T-cell (primary cell): ENCODE measurements around the gene ASPDH. TPM values are rescaled to one million over a fixed set of nuclear protein-coding genes. Genes with fewer than 3 reads are reported as not detected.

ENCODE experiments used
- ATAC-seq, 4 experiments: fragments of 200-7000 bp in 3 of 4; fragments of 150-1000 bp in 1 of 4; cut with Tn5 transposase; replicated peaks in 1 of 4; 1 replicate in 3 of 4; 2 replicates in 1 of 4; pipeline ENCODE4 v1.10.0; 2021; ENCODE audit warnings: moderate library complexity in 3 of 4, mild to moderate bottlenecking in 2 of 4, moderate number of reproducible peaks in 1 of 4
- CTCF ChIA-PET, 2 donors: fragments of 300-600 bp; sonication (Branson Sonifier 250); formaldehyde crosslinking; loops; one replicate each; lab custom pipeline; 2022; ENCODE audit warnings: antibody characterized with exemption in 2 of 2; lab: Charles Lee
- POLR2A ChIA-PET, 2 donors: fragments of 300-600 bp; sonication (Branson Sonifier 250); formaldehyde crosslinking; loops; one replicate each; lab custom pipeline; 2022; ENCODE audit warnings: antibody characterized with exemption in 2 of 2; lab: Charles Lee
- DNase-seq, 35 experiments: peaks; one replicate each; pipeline versions ENCODE4 v3.0.0 to v3.0.0-alpha.2; 2013 to 2023
- H3K27ac ChIP-seq: one replicate; pipeline ENCODE4 v1.5.1; 2013; ENCODE audit warnings: low read length
- H3K27me3 ChIP-seq, 2 experiments: replicated peaks in 1 of 2; 1 replicate in 1 of 2; 2 replicates in 1 of 2; pipeline versions ENCODE4 v1.6.1 to v1.7.0; 2013; ENCODE audit warnings: low read length in 1 of 2, mixed read lengths in 1 of 2; ENCODE audit not compliant: control insufficient read depth in 2 of 2, insufficient read depth in 2 of 2; ENCODE audit errors: extremely low read depth in 1 of 2
- H3K36me3 ChIP-seq, 2 donors: 1 replicate in 1 of 2; 2 replicates in 1 of 2; pipeline versions ENCODE4 v1.6.1 to v1.7.0; 2013; ENCODE audit warnings: low read length in 1 of 2; ENCODE audit not compliant: control insufficient read depth in 2 of 2, insufficient read depth in 1 of 2; ENCODE audit errors: extremely low read depth in 1 of 2
- H3K4me1 ChIP-seq, 2 experiments: 1 replicate in 1 of 2; 2 replicates in 1 of 2; pipeline versions ENCODE4 v1.6.1 to v1.7.0; 2013; ENCODE audit warnings: low read length in 2 of 2, mixed read lengths in 1 of 2; ENCODE audit not compliant: insufficient read depth in 2 of 2, control insufficient read depth in 1 of 2; ENCODE audit errors: extremely low read depth in 1 of 2
- H3K4me3 ChIP-seq, 2 donors: 1 replicate in 1 of 2; 2 replicates in 1 of 2; pipeline versions ENCODE4 v1.5.1 to v1.7.0; 2013; ENCODE audit warnings: mild to moderate bottlenecking in 2 of 2, low read length in 1 of 2, moderate library complexity in 1 of 2; ENCODE audit not compliant: control insufficient read depth in 1 of 2; ENCODE audit errors: extremely low read depth in 1 of 2
- H3K9me3 ChIP-seq: 2 replicates; pipeline ENCODE4 v1.7.0; 2013
- H3K27ac Mint-ChIP-seq, 2 donors: one replicate each; pipeline ENCODE4 v1.8.0; 2020 to 2021; ENCODE audit warnings: mild to moderate bottlenecking in 2 of 2, mixed read lengths in 2 of 2
- H3K27me3 Mint-ChIP-seq, 2 donors: one replicate each; pipeline ENCODE4 v1.8.0; 2021 to 2022; ENCODE audit warnings: mixed read lengths in 2 of 2
- H3K36me3 Mint-ChIP-seq: one replicate; pipeline ENCODE4 v1.8.0; 2021; ENCODE audit warnings: mixed read lengths
- H3K4me1 Mint-ChIP-seq, 3 donors: one replicate each; pipeline ENCODE4 v1.8.0; 2020 to 2022; ENCODE audit warnings: mixed read lengths in 3 of 3, mild to moderate bottlenecking in 1 of 3
- H3K4me3 Mint-ChIP-seq, 3 donors: one replicate each; pipeline ENCODE4 v1.8.0; 2020 to 2022; ENCODE audit warnings: mild to moderate bottlenecking in 3 of 3, mixed read lengths in 3 of 3, moderate library complexity in 3 of 3
- H3K9me3 Mint-ChIP-seq, 3 donors: one replicate each; pipeline ENCODE4 v1.8.0; 2020 to 2022; ENCODE audit warnings: mixed read lengths in 3 of 3
- WGBS: methylation state at CpG from one replicate; pipeline ENCODE4 v1.1.5; 2013; ENCODE audit warnings: missing lambda C conversion rate; ENCODE audit not compliant: insufficient coverage; 5-methylcytosine and 5-hydroxymethylcytosine counted together
- total RNA-seq, 35 experiments: library from RNA in 6 of 35; stranded (reverse) in 6 of 35; fragments of 120-200 nt in 1 of 35; gene quantifications; one replicate each; pipeline versions ENCODE4 v1.2.1 to v1.2.4 and lab custom pipeline; 2013 to 2026

The ASPDH gene
- total RNA-seq, 5 donors from 2014 or later (not counting 1 experiment from before 2014, with no cell fraction given), result not detected

DNA sequence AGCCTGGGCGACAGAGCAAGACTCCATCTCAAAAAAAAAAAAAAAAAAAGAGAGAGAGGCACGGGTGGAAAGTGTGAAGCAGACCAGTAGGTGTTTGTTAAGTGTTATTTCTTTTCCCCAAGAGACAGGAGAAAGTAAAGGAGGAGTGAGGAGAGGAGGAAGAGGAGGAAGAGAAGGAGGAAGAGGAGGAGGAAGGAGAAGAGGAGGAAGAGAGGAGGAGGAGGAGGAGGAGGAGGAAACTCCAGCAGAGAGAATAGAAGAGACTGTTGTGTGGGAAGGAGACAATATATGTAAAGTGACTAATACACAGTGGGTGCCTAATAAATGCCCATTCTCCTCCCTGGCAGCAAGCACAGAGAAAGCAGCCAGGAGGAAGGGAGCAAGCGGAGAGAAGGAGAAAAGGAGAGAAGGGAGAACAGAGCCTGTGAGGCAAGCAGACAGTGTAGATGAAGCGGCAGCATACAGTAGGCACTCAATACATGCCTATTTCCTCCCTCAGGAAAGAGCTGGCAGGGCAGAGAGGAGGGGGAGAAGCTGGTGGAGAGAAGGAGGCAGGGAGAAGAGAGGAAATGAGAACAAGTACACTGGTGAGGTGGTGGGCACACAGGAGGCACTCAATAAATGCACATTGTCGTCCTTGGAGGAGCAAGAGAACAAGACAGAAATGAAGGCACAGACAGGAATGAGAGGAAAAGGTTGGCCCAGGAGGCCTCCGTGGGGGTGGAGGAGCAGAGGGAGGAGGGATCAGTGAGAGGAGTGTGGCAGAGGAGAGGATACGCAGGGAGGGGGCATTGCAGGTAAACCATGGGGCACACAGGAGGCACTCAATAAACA lies 19.3 kb downstream of the ASPDH start:
- Mint-ChIP-seq H3K27ac (peak overlapping the region in 1 of 2 donors; percentile 19), H3K9me3 (no peaks in the 10 kb centered on the region), H3K27me3 (no peaks in the 10 kb centered on the region), H3K4me3 (no peak overlapping the region), H3K36me3 (peaks cover 4% of the 10 kb centered on the region), H3K4me1 (peaks cover 21 to 31% (median 26%) of the 10 kb centered on the region in 3 donors)
- Histone ChIP-seq H3K36me3 (no peaks in the 10 kb centered on the region), H3K27me3 (no peaks in the 10 kb centered on the region), H3K4me1 (peaks cover 6 to 18% of the 10 kb centered on the region in 2 experiments), H3K27ac (no peak overlapping the region), H3K9me3 (no peaks in the 10 kb centered on the region), H3K4me3 (no peak overlapping the region)
- ATAC-seq, result no peak
- 50% methylated on average over 3 of the region's 7 CpGs for WGBS
- ChIA-PET CTCF (interaction anchor here in 1 of 2 donors (0.6 kb wide), 1 partner anchor 16 kb away, joined by 3 read pairs; the partner anchor contains the start of gene JOSD2), POLR2A (no interaction called here)
- no peak for DNase-seq

DNA sequence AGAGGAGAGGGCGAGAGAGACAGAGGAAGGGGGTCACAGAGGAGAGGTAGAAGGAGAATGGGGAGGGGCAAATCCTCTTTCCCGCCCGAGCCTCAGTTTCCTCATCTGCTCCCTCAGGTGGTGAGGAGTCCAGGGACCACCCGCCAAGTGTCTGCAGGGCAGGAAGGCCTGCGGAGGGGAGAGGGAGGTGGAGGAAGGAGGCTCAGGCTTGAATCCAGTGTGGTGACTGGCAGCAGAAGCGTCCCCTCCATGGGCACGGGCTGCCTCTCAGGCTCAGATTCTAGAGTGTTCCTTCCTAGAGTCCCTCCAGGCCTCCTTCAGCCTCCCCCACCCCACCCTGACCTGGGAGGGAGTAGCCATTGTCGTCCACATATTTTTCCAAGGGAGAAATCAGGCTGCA lies 20.5 kb downstream of the ASPDH start:
- no peak for DNase-seq
- Mint-ChIP-seq H3K9me3 (no peaks in the 10 kb centered on the region), H3K36me3 (peaks cover 4% of the 10 kb centered on the region), H3K4me3 (no peak overlapping the region), H3K4me1 (peaks cover 23 to 43% (median 34%) of the 10 kb centered on the region in 3 donors), H3K27ac (no peak overlapping the region), H3K27me3 (no peaks in the 10 kb centered on the region)
- POLR2A ChIA-PET, result interaction anchor here in 1 of 2 donors (0.5 kb wide), 1 partner anchor 81 kb away, joined by 3 read pairs; no protein-coding TSS in a partner anchor
- Histone ChIP-seq H3K4me1 (peaks cover 6 to 18% of the 10 kb centered on the region in 2 experiments), H3K9me3 (no peaks in the 10 kb centered on the region), H3K27ac (no peak overlapping the region), H3K27me3 (no peaks in the 10 kb centered on the region), H3K4me3 (no peak overlapping the region), H3K36me3 (no peaks in the 10 kb centered on the region)
- ATAC-seq, result no peak
- CTCF ChIA-PET, result no interaction called here
- 100% methylated on average over 4 of the region's 8 CpGs for WGBS

DNA sequence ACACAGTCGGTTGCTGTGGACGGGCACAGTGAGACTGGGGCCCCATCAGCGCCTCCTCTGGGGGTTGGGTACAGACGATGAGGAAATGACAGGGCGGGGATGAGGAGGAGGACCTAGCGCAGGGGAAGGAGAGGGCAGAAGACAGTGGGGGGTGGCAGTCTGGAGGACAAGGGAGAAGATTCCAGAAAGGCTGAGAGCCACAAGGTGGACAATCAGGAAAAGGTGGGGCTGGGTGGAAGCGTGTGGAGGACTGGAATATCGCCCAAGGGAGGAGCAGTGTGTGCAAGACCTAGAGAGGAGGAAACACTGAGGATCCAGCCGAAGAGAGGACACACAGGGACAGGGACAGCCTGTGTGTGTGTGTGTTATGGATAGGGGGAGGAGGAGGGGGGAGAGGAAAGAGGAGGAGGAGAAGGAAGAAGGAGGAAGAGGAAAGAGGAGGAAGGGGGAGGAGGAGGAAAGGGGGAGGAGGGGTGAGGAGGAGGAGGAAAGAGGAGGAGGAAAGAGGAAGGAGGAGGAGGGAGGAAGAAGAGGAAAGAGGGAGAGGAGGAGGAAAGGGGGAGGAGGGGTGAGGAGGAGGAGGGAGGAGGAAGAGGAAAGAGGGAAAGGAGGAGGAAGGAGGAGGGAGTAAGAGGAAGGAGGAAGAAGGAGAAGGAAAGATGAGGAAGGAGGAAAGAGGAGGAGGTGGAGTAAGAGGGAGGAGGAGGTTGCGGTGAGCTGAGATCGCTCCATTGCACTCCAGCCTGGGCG lies 21.2 kb downstream of the ASPDH start:
- no peaks in the 10 kb centered on the region for H3K9me3 ChIP-seq
- H3K4me1 Mint-ChIP-seq, result peaks cover 23 to 48% (median 36%) of the 10 kb centered on the region in 3 donors
- peak overlapping the region in 1 of 2 donors; percentile 40 for H3K27ac Mint-ChIP-seq
- H3K27ac ChIP-seq, result no peak overlapping the region
- DNase-seq (peak in 10 of 35 experiments; percentile 11 to 35 (median 23)), ATAC-seq (peak; percentile 79 to 91 (median 84))
- H3K4me3 ChIP-seq, result no peak overlapping the region
- no peaks in the 10 kb centered on the region for H3K27me3 ChIP-seq
- no peaks in the 10 kb centered on the region for H3K27me3 Mint-ChIP-seq
- peak overlapping the region in 1 of 3 donors; percentile 61 for H3K4me3 Mint-ChIP-seq
- 8% methylated on average over 9 of the region's 12 CpGs for WGBS
- no peaks in the 10 kb centered on the region for H3K9me3 Mint-ChIP-seq
- no peaks in the 10 kb centered on the region for H3K36me3 ChIP-seq
- ChIA-PET CTCF (no interaction called here), POLR2A (no interaction called here)
- H3K36me3 Mint-ChIP-seq, result peaks cover 4% of the 10 kb centered on the region
- peaks cover 6 to 20% of the 10 kb centered on the region in 2 experiments for H3K4me1 ChIP-seq

DNA sequence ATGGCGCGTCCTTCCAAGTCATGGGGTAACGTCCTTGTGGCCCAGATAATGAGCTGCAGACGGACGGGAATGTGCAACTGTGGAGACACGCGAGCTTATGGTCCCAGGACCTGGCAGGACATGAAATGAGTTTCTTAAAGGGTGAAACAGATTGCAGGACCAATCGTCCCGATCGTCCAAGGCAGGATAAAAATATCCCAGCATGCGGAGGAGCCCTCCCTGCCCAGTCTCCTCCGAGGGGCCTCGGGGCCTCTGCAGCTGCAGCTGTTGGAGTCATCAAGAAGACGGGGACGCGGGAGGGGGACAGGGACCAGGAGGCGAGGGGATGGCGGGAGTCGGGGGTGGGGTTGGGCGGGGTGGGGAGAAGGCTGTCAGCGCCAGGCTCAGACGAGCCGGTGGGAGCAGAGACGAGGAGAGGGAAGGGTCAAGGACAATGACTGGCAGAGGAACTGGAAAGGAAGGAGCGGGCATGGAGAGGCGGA lies 22.7 kb downstream of the ASPDH start:
- 80% methylated on average over 17 of the region's 26 CpGs for WGBS
- H3K9me3 Mint-ChIP-seq, result no peaks in the 10 kb centered on the region
- POLR2A ChIA-PET, result no interaction called here

DNA sequence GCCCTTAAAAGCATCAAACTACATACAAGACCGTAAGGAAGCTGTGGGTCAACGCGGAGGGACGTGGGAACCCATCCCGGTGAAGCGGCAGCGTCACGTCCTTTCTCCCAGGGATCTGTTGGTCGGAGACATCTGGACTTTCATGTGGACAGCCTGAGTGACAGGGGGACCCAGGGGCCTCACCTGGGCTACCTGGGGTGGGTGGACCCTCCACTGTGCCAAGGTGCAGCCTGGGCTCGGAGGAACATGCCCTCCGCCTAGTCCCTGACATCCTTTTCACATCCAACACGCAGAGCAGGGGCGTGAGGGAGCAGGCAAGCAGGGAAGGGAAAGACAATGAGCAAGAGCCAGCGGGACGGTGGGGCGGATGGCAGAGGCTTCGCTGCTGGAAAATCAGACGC lies 23.3 kb downstream of the ASPDH start:
- Mint-ChIP-seq H3K27ac (no peak overlapping the region), H3K27me3 (no peaks in the 10 kb centered on the region), H3K4me1 (peaks cover 23 to 59% (median 39%) of the 10 kb centered on the region in 3 donors), H3K9me3 (no peaks in the 10 kb centered on the region), H3K36me3 (peaks cover 7% of the 10 kb centered on the region), H3K4me3 (peak overlapping the region in 1 of 3 donors; percentile 44)
- no peak for DNase-seq
- H3K36me3 ChIP-seq, result no peaks in the 10 kb centered on the region
- no peaks in the 10 kb centered on the region for H3K9me3 ChIP-seq
- ChIA-PET POLR2A (no interaction called here), CTCF (no interaction called here)
- H3K27ac ChIP-seq, result no peak overlapping the region
- 95% methylated on average over 10 of the region's 18 CpGs for WGBS
- no peaks in the 10 kb centered on the region for H3K27me3 ChIP-seq
- H3K4me3 ChIP-seq, result no peak overlapping the region
- H3K4me1 ChIP-seq, result peaks cover 6 to 25% of the 10 kb centered on the region in 2 experiments
- ATAC-seq, result no peak

More for the DNA sequence above, 22.7 kb downstream of the ASPDH start:
- H3K9me3 ChIP-seq, result no peaks in the 10 kb centered on the region
- H3K4me3 ChIP-seq, result no peak overlapping the region
- peaks cover 6 to 25% of the 10 kb centered on the region in 2 experiments for H3K4me1 ChIP-seq
- no peak overlapping the region for H3K27ac Mint-ChIP-seq
- no peak for DNase-seq
- H3K4me3 Mint-ChIP-seq, result peak overlapping the region in 1 of 3 donors; percentile 61
- H3K27me3 ChIP-seq, result no peaks in the 10 kb centered on the region
- CTCF ChIA-PET, result no interaction called here
- H3K4me1 Mint-ChIP-seq, result peaks cover 23 to 54% (median 39%) of the 10 kb centered on the region in 3 donors
- no peaks in the 10 kb centered on the region for H3K36me3 ChIP-seq
- peaks cover 4% of the 10 kb centered on the region for H3K36me3 Mint-ChIP-seq
- no peak overlapping the region for H3K27ac ChIP-seq
- no peak for ATAC-seq
- H3K27me3 Mint-ChIP-seq, result no peaks in the 10 kb centered on the region

DNA sequence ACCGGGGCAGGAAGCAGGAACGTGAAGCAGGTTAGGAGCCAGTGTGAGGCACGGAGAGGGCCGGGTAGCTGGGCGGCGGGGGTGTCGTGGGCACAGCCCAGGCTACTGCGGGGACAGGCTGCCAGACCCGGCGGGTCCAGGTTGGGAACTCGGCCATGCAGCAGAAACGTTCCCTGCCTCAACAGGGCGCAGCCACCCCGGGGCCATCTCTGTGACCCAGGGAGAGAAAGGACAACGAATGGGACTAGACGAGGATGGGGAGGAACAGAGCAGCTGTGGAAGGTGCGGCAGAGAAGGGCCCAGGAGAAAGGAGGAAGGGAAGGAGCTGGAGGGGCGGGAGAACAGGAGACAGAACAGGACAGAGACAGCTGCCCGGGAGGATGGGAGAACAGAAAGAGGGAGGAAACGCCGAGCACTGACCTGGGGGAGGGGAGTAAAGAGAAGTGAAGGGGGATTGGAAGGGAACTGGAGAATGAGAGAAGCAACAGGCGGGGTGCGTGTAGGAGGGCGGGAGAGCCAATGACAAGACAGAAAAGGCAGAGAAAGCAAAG lies 24.2 kb downstream of the ASPDH start:
- WGBS, result 84% methylated on average over 17 of the region's 24 CpGs
- H3K36me3 ChIP-seq, result peaks cover 0 to 5% of the 10 kb centered on the region in 2 donors
- H3K4me1 ChIP-seq, result peaks cover 6 to 25% of the 10 kb centered on the region in 2 experiments
- POLR2A ChIA-PET, result no interaction called here
- Mint-ChIP-seq H3K4me1 (peaks cover 23 to 61% (median 39%) of the 10 kb centered on the region in 3 donors), H3K27me3 (no peaks in the 10 kb centered on the region), H3K27ac (no peak overlapping the region), H3K9me3 (no peaks in the 10 kb centered on the region), H3K4me3 (no peak overlapping the region), H3K36me3 (peaks cover 9% of the 10 kb centered on the region)
- H3K9me3 ChIP-seq, result no peaks in the 10 kb centered on the region
- H3K27ac ChIP-seq, result no peak overlapping the region
- DNase-seq (no peak), ATAC-seq (no peak)
- no peak overlapping the region for H3K4me3 ChIP-seq
- CTCF ChIA-PET, result no interaction called here
- H3K27me3 ChIP-seq, result no peaks in the 10 kb centered on the region
